Measurements from ENCODE around the gene DPP6. TPM values are rescaled to one million over a fixed set of nuclear protein-coding genes. Genes with fewer than 3 reads are reported as not detected.
A peak's percentile ranks its signal among the peaks of the same experiment; 100 is the strongest.

The DPP6 gene
- total and polyA plus RNA-seq, 8 donors, result 1.0 to 11.2 (median 2.6) TPM

DNA sequence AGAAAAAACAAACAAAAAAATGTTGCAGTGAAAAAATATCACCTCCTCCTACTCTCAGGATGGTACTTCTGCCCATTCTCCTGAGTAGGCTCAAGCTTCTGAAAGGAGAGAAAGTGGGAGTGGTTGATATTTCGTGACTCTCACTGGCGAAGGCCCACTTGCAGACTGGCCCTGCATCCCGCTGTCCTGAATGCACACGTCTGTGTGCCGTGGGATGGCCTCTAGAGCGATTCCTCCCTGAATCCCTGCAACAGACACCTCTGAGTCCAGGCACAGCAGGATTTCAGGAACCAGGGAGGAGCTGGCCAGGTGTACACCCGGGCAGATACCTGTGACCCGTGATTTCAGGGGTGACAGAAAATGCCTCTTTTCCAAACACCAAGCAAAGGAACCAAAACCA is 319.2 kb downstream of the DPP6 start:
- H3K27ac ChIP-seq, result no peak overlapping the region
- 60 to 67% methylated on average over 8 of the region's 8 CpGs for WGBS, 2 donors
- no peaks in the 10 kb centered on the region for H3K27me3 ChIP-seq
- no peaks in the 10 kb centered on the region for H3K36me3 ChIP-seq
- intact Hi-C loops (cut with DNase I), result no loop called here
- H3K9me3 ChIP-seq, result no peaks in the 10 kb centered on the region
- TF ChIP-seq, protein P1, sequence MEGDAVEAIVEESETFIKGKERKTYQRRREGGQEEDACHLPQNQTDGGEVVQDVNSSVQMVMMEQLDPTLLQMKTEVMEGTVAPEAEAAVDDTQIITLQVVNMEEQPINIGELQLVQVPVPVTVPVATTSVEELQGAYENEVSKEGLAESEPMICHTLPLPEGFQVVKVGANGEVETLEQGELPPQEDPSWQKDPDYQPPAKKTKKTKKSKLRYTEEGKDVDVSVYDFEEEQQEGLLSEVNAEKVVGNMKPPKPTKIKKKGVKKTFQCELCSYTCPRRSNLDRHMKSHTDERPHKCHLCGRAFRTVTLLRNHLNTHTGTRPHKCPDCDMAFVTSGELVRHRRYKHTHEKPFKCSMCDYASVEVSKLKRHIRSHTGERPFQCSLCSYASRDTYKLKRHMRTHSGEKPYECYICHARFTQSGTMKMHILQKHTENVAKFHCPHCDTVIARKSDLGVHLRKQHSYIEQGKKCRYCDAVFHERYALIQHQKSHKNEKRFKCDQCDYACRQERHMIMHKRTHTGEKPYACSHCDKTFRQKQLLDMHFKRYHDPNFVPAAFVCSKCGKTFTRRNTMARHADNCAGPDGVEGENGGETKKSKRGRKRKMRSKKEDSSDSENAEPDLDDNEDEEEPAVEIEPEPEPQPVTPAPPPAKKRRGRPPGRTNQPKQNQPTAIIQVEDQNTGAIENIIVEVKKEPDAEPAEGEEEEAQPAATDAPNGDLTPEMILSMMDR (IDR thresholded peaks at IDR 0.05), result no peak
- ATAC-seq (no peak), FAIRE-seq (no peak), DNase-seq (no peak)
- no peak overlapping the region for H3K4me3 ChIP-seq
- H3K4me1 ChIP-seq, result no peaks in the 10 kb centered on the region

DNA sequence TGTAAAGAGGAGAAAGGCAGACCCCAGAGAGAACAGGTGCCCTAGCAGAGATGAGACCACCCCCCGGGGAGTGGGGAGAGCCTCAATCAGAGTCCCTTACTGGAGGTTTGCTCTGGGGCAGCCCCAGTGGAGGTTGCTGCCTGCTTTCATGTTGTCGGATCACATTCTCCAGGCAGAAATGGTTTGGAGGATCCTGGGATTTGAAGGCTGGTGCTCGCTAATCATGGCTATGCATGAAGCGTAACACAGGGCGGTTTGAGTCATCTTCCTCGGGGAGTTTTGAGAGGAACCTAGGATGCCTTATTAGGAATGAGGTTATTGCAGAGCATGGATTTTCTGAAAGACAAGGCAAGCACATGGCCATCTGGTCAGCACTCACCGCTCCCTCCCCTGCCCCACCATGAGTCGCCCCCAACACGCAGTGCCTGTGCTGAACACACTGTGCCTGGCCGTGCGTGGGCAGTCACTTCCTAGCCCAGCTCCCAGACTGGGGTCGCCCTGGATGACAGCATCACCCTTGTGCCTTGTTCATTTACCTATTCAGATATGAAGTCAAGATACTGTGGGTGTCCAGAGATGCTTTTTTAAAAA is 319.9 kb downstream of the DPP6 start:
- no peak for FAIRE-seq
- TF ChIP-seq, protein P1 (IDR thresholded peaks at IDR 0.05), result no peak

DNA sequence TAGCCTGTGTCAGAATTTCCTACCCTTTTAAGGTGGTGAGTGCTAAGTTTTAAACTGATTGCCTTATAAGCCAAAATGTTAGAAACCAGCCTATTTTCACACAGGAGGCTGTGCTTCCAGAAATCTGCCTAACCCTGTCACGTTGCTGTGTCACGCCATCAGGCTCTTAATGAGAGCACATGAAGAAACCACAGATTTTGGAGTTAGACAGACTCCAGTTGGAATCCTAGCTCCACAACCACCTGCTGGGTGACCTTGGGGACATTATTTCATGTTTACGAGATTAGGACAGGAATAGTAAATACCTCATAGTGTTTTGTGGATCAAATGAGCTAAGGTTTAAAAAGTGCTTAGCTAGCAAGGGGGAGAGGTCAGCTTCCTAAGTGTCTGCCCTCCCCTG is 321.8 kb downstream of the DPP6 start:
- H3K27me3 ChIP-seq, result no peaks in the 10 kb centered on the region
- TF ChIP-seq, protein P1 (IDR thresholded peaks at IDR 0.05), result no peak
- intact Hi-C loops (cut with DNase I), result no loop called here
- ATAC-seq (no peak), DNase-seq (no peak), FAIRE-seq (no peak)
- H3K4me3 ChIP-seq, result no peak overlapping the region
- 49 to 63% methylated on average over 3 of the region's 3 CpGs for WGBS, 2 donors
- no peak overlapping the region for H3K27ac ChIP-seq
- no peaks in the 10 kb centered on the region for H3K4me1 ChIP-seq
- H3K9me3 ChIP-seq, result no peaks in the 10 kb centered on the region
- no peaks in the 10 kb centered on the region for H3K36me3 ChIP-seq

More for the DNA sequence above, 319.9 kb downstream of the DPP6 start:
- intact Hi-C loops (cut with DNase I), result no loop called here
- Histone ChIP-seq H3K9me3 (no peaks in the 10 kb centered on the region), H3K27me3 (no peaks in the 10 kb centered on the region), H3K4me3 (no peak overlapping the region), H3K27ac (no peak overlapping the region), H3K4me1 (no peaks in the 10 kb centered on the region), H3K36me3 (no peaks in the 10 kb centered on the region)
- ATAC-seq (no peak), DNase-seq (no peak)
- 67 to 71% methylated on average over 12 of the region's 12 CpGs for WGBS, 2 donors

DNA sequence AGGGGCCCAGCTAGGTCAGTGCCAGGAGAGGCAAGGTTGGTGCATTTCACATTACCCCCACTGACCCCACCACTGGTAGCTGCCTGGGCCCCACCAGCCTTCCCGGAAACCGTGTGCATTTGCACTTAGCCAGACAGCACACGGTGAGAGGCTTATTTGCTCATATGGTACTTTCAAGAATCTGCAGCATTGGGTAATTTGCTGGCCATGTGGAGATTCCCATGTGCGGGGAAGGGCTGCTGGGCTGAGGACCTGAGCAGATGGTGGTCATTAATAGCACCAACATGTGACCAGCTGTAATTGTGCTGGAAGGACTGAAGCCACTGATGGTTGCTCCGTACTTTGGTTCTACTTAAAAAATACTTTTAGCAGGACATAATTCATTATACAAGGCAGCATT is 323.8 kb downstream of the DPP6 start:
- H3K27me3 ChIP-seq, result no peaks in the 10 kb centered on the region
- H3K4me3 ChIP-seq, result no peak overlapping the region
- ATAC-seq (peak in 2 of 4 donors; percentile 40), DNase-seq (no peak), FAIRE-seq (no peak)
- H3K36me3 ChIP-seq, result no peaks in the 10 kb centered on the region
- no peaks in the 10 kb centered on the region for H3K4me1 ChIP-seq
- WGBS, 2 donors, result 53 to 58% methylated on average over 5 of the region's 5 CpGs
- TF ChIP-seq, protein P1 (IDR thresholded peaks at IDR 0.05), result no peak
- no peak overlapping the region for H3K27ac ChIP-seq
- intact Hi-C loops (cut with DNase I), result no loop called here
- no peaks in the 10 kb centered on the region for H3K9me3 ChIP-seq

DNA sequence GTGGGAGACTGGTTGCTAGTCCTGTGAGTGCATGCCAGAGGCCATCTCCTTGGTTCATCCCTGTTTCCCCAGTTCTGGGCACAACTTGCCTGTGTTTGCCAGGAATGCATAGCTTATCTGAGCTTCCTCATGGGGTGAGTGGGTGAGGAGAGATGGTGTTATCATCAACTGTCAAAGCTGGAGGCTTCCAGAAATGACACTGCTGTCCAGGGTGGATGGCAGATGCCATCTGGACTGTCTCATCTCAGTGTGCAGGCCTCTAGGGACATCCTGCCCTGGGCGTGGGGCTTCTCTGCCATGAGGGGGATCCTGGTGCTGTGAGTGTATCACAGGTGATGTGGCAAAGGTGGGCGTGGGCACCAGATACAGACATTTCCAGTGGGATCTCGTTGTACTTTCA is 328.6 kb downstream of the DPP6 start:
- H3K9me3 ChIP-seq, result no peaks in the 10 kb centered on the region
- peaks cover 0 to 4% (median 0%) of the 10 kb centered on the region in 3 donors for H3K4me1 ChIP-seq
- H3K27me3 ChIP-seq, result no peaks in the 10 kb centered on the region
- FAIRE-seq (no peak), DNase-seq (no peak), ATAC-seq (no peak)
- no peak overlapping the region for H3K27ac ChIP-seq
- 77 to 89% methylated on average over 3 of the region's 3 CpGs for WGBS, 2 donors
- TF ChIP-seq, protein P1 (IDR thresholded peaks at IDR 0.05), result no peak
- H3K4me3 ChIP-seq, result no peak overlapping the region
- intact Hi-C loops (cut with DNase I), result no loop called here
- H3K36me3 ChIP-seq, result no peaks in the 10 kb centered on the region
